ENCODE results near the gene PLVAP.

The PLVAP gene

GRCh38 chr19:17334414-17335409, 42.4 kb downstream of the PLVAP start, which contains the start of gene ANO8:
Gene ANO8 (minus strand): TSS chr19:17334855. CDS start chr19:17334670, 185 bp downstream.
- peak; percentile 96 for DNase-seq (ENCODE audit: low read depth)
- H3K4me3 ChIP-seq (ENCODE audit: low read depth, low read length): peak within 1 kb of the TSS; percentile 23
- TF ChIP-seq MYC (IDR thresholded peaks at IDR 0.05; ENCODE audit: low read depth, low read length) (peak; percentile 24; the same call in 1 of the 2 replicates), POLR2A (IDR thresholded peaks at IDR 0.05; ENCODE audit: extremely low read depth, insufficient read length) (no peak), CTCF (IDR thresholded peaks at IDR 0.05; ENCODE audit: low read depth, low read length) (no peak), MAX (IDR thresholded peaks at IDR 0.05; ENCODE audit: low read depth, low read length) (no peak; the same call in 1 of the 2 replicates)

- TF ChIP-seq MAX (IDR thresholded peaks at IDR 0.05; ENCODE audit: low read depth, low read length) (peak; percentile 40; the same call in 1 of the 2 replicates), POLR2A (IDR thresholded peaks at IDR 0.05; ENCODE audit: extremely low read depth, insufficient read length) (no peak), CTCF (IDR thresholded peaks at IDR 0.05; ENCODE audit: low read depth, low read length) (peak; percentile 12), MYC (IDR thresholded peaks at IDR 0.05; ENCODE audit: low read depth, low read length) (0 out of 2 replicates have a peak, but pooled peaks have one; percentile 25)
- peak overlapping the region; percentile 23 for H3K4me3 ChIP-seq (ENCODE audit: low read depth, low read length)
- DNase-seq (ENCODE audit: low read depth): peak; percentile 94
Observed at GRCh38 chr19:17333611-17334413, 43.3 kb downstream of the PLVAP start.

GRCh38 chr19:17332677-17333581, 44.2 kb downstream of the PLVAP start:
- DNase-seq (ENCODE audit: low read depth): peak; percentile 74

GRCh38 chr19:17332360-17332676, 44.8 kb downstream of the PLVAP start:
- no peak overlapping the region for H3K4me3 ChIP-seq (ENCODE audit: low read depth, low read length)
- DNase-seq (ENCODE audit: low read depth): no peak
- TF ChIP-seq CTCF (IDR thresholded peaks at IDR 0.05; ENCODE audit: low read depth, low read length): no peak
- TF ChIP-seq MAX (IDR thresholded peaks at IDR 0.05; ENCODE audit: low read depth, low read length): no peak
- TF ChIP-seq POLR2A (IDR thresholded peaks at IDR 0.05; ENCODE audit: extremely low read depth, insufficient read length): no peak
- TF ChIP-seq MYC (IDR thresholded peaks at IDR 0.05; ENCODE audit: low read depth, low read length): no peak

More at GRCh38 chr19:17332677-17333581, 44.2 kb downstream of the PLVAP start:
- no peak overlapping the region for H3K4me3 ChIP-seq (ENCODE audit: low read depth, low read length)
- TF ChIP-seq MYC (IDR thresholded peaks at IDR 0.05; ENCODE audit: low read depth, low read length): no peak
- no peak for TF ChIP-seq MAX (IDR thresholded peaks at IDR 0.05; ENCODE audit: low read depth, low read length)
- TF ChIP-seq POLR2A (IDR thresholded peaks at IDR 0.05; ENCODE audit: extremely low read depth, insufficient read length): no peak
- no peak for TF ChIP-seq CTCF (IDR thresholded peaks at IDR 0.05; ENCODE audit: low read depth, low read length)
